Keratinocyte (primary cell): ENCODE data around the gene CFL2. TPM values are rescaled to one million over a fixed set of nuclear protein-coding genes. Genes with fewer than 3 reads are reported as not detected.

Source experiments
- DNase-seq: peaks from one replicate; pipeline ENCODE4 v3.0.0-alpha.2; 2011; ENCODE audit warnings: low read depth, missing footprints, low spot score
- FAIRE-seq: peaks from 2 replicates; lab custom pipeline; 2011; peaks lifted over from hg19 to GRCh38; lab: Jason Lieb, UNC
- H2AFZ ChIP-seq: 2 replicates; pipeline ENCODE4 v1.6.0; 2012; ENCODE audit warnings: low read length, control low read depth, inconsistent platforms; ENCODE audit not compliant: control insufficient read depth
- H3K27ac ChIP-seq: 2 replicates; pipeline ENCODE4 v1.5.1; 2011; ENCODE audit warnings: low read length; ENCODE audit not compliant: control insufficient read depth, insufficient read depth
- H3K27me3 ChIP-seq: 3 replicates; pipeline ENCODE4 v1.6.0; 2011; ENCODE audit warnings: low read length; ENCODE audit not compliant: control insufficient read depth, insufficient read depth; ENCODE audit errors: extremely low read depth
- H3K36me3 ChIP-seq, 2 experiments: 2 replicates in 1 of 2; 3 replicates in 1 of 2; pipeline ENCODE4 v1.5.1; 2011; ENCODE audit warnings: low read length in 2 of 2, mild to moderate bottlenecking in 1 of 2; ENCODE audit not compliant: control insufficient read depth in 2 of 2, insufficient read depth in 2 of 2; ENCODE audit errors: extremely low read depth in 1 of 2
- H3K4me1 ChIP-seq: 3 replicates; pipeline ENCODE4 v1.5.1; 2011; ENCODE audit warnings: low read length; ENCODE audit not compliant: control insufficient read depth, insufficient read depth; ENCODE audit errors: extremely low read depth
- H3K4me2 ChIP-seq: 3 replicates; pipeline ENCODE4 v1.6.0; 2011; ENCODE audit warnings: low read depth, low read length; ENCODE audit not compliant: control insufficient read depth, insufficient read depth; ENCODE audit errors: extremely low read depth
- H3K4me3 ChIP-seq, 3 experiments: fragments of 200-600 bp in 1 of 3; sonication (generic) in 1 of 3; 2 replicates in 2 of 3; 3 replicates in 1 of 3; pipeline ENCODE4 v1.5.1; 2011 to 2016; ENCODE audit warnings: low read length in 3 of 3, mild to moderate bottlenecking in 3 of 3, control low read depth in 2 of 3, inconsistent platforms in 1 of 3, low read depth in 1 of 3, mixed read lengths in 1 of 3, mixed run types in 1 of 3, moderate library complexity in 1 of 3; ENCODE audit not compliant: control insufficient read depth in 2 of 3, insufficient read depth in 2 of 3; ENCODE audit errors: extremely low read depth in 1 of 3
- H3K79me2 ChIP-seq: 2 replicates; pipeline ENCODE4 v1.6.0; 2012; ENCODE audit warnings: low read length; ENCODE audit not compliant: control insufficient read depth, insufficient read depth
- H3K9ac ChIP-seq: 3 replicates; pipeline ENCODE4 v1.6.0; 2011; ENCODE audit warnings: low read length; ENCODE audit not compliant: control insufficient read depth, insufficient read depth; ENCODE audit errors: extremely low read depth
- H3K9me1 ChIP-seq: 3 replicates; pipeline ENCODE4 v1.6.0; 2011; ENCODE audit warnings: low read length; ENCODE audit not compliant: control insufficient read depth, insufficient read depth; ENCODE audit errors: extremely low read depth
- H3K9me3 ChIP-seq: 2 replicates; pipeline ENCODE4 v1.5.1; 2012; ENCODE audit warnings: low read depth, low read length; ENCODE audit not compliant: control insufficient read depth
- H4K20me1 ChIP-seq: 3 replicates; pipeline ENCODE4 v1.6.0; 2011; ENCODE audit warnings: low read length; ENCODE audit not compliant: control insufficient read depth, insufficient read depth; ENCODE audit errors: extremely low read depth
- CTCF ChIP-seq, 3 experiments: IDR thresholded peaks in 1 of 3; conservative IDR thresholded peaks in 1 of 3; optimal IDR thresholded peaks in 1 of 3; 2 replicates in 2 of 3; 3 replicates in 1 of 3; pipeline versions ENCODE3 to v1.5.1; 2011; ENCODE audit warnings: low read length in 3 of 3, mild to moderate bottlenecking in 3 of 3, moderate library complexity in 2 of 3, control low read depth in 1 of 3, inconsistent platforms in 1 of 3; ENCODE audit not compliant: insufficient read depth in 2 of 3; ENCODE audit errors: extremely low read depth in 1 of 3
- EZH2 ChIP-seq: IDR thresholded peaks from one replicate; pipeline ENCODE4 v1.6.1; 2012; ENCODE audit warnings: inconsistent platforms, mild to moderate bottlenecking, low read length, moderate library complexity
- dilution Hi-C: fragments of 300-500 bp; cut with MboI; formaldehyde crosslinking; loops from one replicate; pipeline ENCODE4 v1.7.0; 2020; ENCODE audit warnings: low sequenced_read_pairs; ENCODE audit not compliant: extremely low pct_ligation_motif_present
- polyA plus RNA-seq, 5 experiments: library from polyadenylated mRNA; depleted of rRNA in 3 of 5; stranded (reverse) in 3 of 5; stranded (forward) in 1 of 5; unstranded in 1 of 5; fragments of >200 nt; gene quantifications; 1 replicate in 1 of 5; 2 replicates in 3 of 5; 3 replicates in 1 of 5; pipeline versions ENCODE4 v1.2.1 to v1.2.3, GENCODE V29; 2011 to 2012; ENCODE audit warnings: missing spikeins in 2 of 5, low read depth in 1 of 5, low replicate concordance in 1 of 5

Gene CFL2
- polyA plus RNA-seq, 1 donor (not counting 4 experiments of a cell fraction or from before 2014, with no cell fraction given): 30.5 TPM

GRCh38 chr14:34754687-34755086, 40.3 kb upstream of the CFL2 start:
- no peaks in the 10 kb centered on the region for H4K20me1 ChIP-seq
- H3K27me3 ChIP-seq: no peaks in the 10 kb centered on the region
- no peak overlapping the region for H3K27ac ChIP-seq
- H3K9me1 ChIP-seq: no peaks in the 10 kb centered on the region
- peaks cover 5 to 7% of the 10 kb centered on the region in 2 experiments for H3K36me3 ChIP-seq
- DNase-seq: no peak
- FAIRE-seq: no peak
- H3K9ac ChIP-seq: no peak overlapping the region
- H3K9me3 ChIP-seq: no peaks in the 10 kb centered on the region
- no peak overlapping the region for H2AFZ ChIP-seq
- TF ChIP-seq EZH2: no peak
- TF ChIP-seq CTCF (optimal IDR thresholded peaks at IDR 0.05 in 1 of 3, IDR thresholded peaks at IDR 0.05 in 1 of 3, conservative IDR thresholded peaks at IDR 0.05 in 1 of 3; ENCODE audit: extremely low read depth in 1 of 3, insufficient read depth in 2 of 3, low read length in 3 of 3): no peak
- dilution Hi-C loops: no loop called here
- no peaks in the 10 kb centered on the region for H3K79me2 ChIP-seq
- no peak overlapping the region for H3K4me2 ChIP-seq
- no peak overlapping the region for H3K4me3 ChIP-seq
- no peaks in the 10 kb centered on the region for H3K4me1 ChIP-seq

DNA sequence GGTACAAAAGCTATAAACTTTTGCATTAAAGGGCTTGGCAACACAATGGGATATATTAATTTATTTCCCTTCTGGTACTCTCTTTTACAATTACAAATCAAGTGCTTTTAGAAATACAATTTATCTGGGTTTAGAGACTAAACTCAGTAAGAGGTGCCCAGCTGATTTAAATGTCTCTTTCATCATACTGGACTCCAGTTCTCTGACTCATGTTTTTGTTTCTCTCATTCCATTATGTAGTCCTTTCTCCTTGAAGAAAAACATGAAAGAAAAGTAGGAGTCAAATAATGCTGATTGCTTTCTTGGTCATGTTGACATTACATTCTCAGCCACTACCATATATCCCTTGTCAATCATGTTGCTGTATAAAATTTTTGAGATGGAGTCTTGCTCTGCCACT, 36.3 kb upstream of the CFL2 start:
- H3K9me3 ChIP-seq: no peaks in the 10 kb centered on the region
- H3K4me2 ChIP-seq: no peak overlapping the region
- H3K4me1 ChIP-seq: no peaks in the 10 kb centered on the region
- no peak overlapping the region for H3K4me3 ChIP-seq
- DNase-seq: no peak
- H3K27me3 ChIP-seq: no peaks in the 10 kb centered on the region
- TF ChIP-seq EZH2 (no peak), CTCF (optimal IDR thresholded peaks at IDR 0.05 in 1 of 3, IDR thresholded peaks at IDR 0.05 in 1 of 3, conservative IDR thresholded peaks at IDR 0.05 in 1 of 3; ENCODE audit: extremely low read depth in 1 of 3, insufficient read depth in 2 of 3, low read length in 3 of 3) (no peak)
- no peak overlapping the region for H2AFZ ChIP-seq
- H3K9me1 ChIP-seq: no peaks in the 10 kb centered on the region
- peaks cover 2 to 5% of the 10 kb centered on the region in 2 experiments for H3K36me3 ChIP-seq
- H4K20me1 ChIP-seq: no peaks in the 10 kb centered on the region
- dilution Hi-C loops: no loop called here
- no peak overlapping the region for H3K27ac ChIP-seq
- no peaks in the 10 kb centered on the region for H3K79me2 ChIP-seq
- no peak overlapping the region for H3K9ac ChIP-seq
- FAIRE-seq: peak; percentile 13
